ENCODE data around the gene ZSCAN30. TPM values are rescaled to one million over a fixed set of nuclear protein-coding genes. Genes with fewer than 3 reads are reported as not detected.

The ZSCAN30 gene
- polyA plus RNA-seq (ENCODE audit: insufficient read length in 12 of 12), result 10 to 100 TPM in 11 of 12 donors, not detected in 1; 16.8 to 49.8 (median 29.6) TPM
- long read RNA-seq, donor 1, full-length matches to known transcripts, result 16 of 16 reads
- long read RNA-seq, donor 1, partial matches to known transcripts, result 0 of 16 reads
- long read RNA-seq, donor 1, other reads (novel, unspliced or antisense), result 0 of 16 reads
- long read RNA-seq, donor 2, partial matches to known transcripts, result 11 of 58 reads
- long read RNA-seq, donor 2, other reads (novel, unspliced or antisense), result 46 of 58 reads
- long read RNA-seq, donor 3, transcript ZSCAN30-206 (1 exons, 2,028 nt), result major isoform, 5 of 20 reads
- long read RNA-seq, donor 3, partial matches to known transcripts, result 14 of 20 reads
- long read RNA-seq, donor 3, other reads (novel, unspliced or antisense), result 0 of 20 reads
- long read RNA-seq, donor 4, partial matches to known transcripts, result 0 of 4 reads
- long read RNA-seq, donor 4, other reads (novel, unspliced or antisense), result 0 of 4 reads
- long read RNA-seq, donor 5, transcript ZSCAN30-206 (1 exons, 2,028 nt), result major isoform, 24 of 24 reads
- long read RNA-seq, donor 5, partial matches to known transcripts, result 0 of 24 reads
- long read RNA-seq, donor 5, other reads (novel, unspliced or antisense), result 0 of 24 reads
- long read RNA-seq, donor 6, partial matches to known transcripts, result 0 of 1 reads
- long read RNA-seq, donor 6, other reads (novel, unspliced or antisense), result 0 of 1 reads
- long read RNA-seq, donor 7, full-length matches to known transcripts, result 8 of 8 reads
- long read RNA-seq, donor 7, partial matches to known transcripts, result 0 of 8 reads
- long read RNA-seq, donor 7, other reads (novel, unspliced or antisense), result 0 of 8 reads
- long read RNA-seq, donor 8, transcript ZSCAN30-206 (1 exons, 2,028 nt), result major isoform, 19 of 20 reads
- long read RNA-seq, donor 8, partial matches to known transcripts, result 0 of 20 reads
- long read RNA-seq, donor 8, other reads (novel, unspliced or antisense), result 0 of 20 reads
- long read RNA-seq, donor 9, partial matches to known transcripts, result 0 of 3 reads
- long read RNA-seq, donor 9, other reads (novel, unspliced or antisense), result 0 of 3 reads
- long read RNA-seq, donor 10, full-length matches to known transcripts, result 4 of 4 reads
- long read RNA-seq, donor 10, partial matches to known transcripts, result 0 of 4 reads
- long read RNA-seq, donor 10, other reads (novel, unspliced or antisense), result 0 of 4 reads
- long read RNA-seq, donor 11, transcript ZSCAN30-206 (1 exons, 2,028 nt), result major isoform, 5 of 7 reads
- long read RNA-seq, donor 11, partial matches to known transcripts, result 0 of 7 reads
- long read RNA-seq, donor 11, other reads (novel, unspliced or antisense), result 0 of 7 reads

- DNase-seq, result peak; percentile 97
These were observed at the start of gene ZSCAN30 for GRCh38 chr18:35290094-35290735. ZSCAN30 (minus strand) TSS chr18:35290229; CDS start chr18:35264352, 25,877 bp downstream.

DNA sequence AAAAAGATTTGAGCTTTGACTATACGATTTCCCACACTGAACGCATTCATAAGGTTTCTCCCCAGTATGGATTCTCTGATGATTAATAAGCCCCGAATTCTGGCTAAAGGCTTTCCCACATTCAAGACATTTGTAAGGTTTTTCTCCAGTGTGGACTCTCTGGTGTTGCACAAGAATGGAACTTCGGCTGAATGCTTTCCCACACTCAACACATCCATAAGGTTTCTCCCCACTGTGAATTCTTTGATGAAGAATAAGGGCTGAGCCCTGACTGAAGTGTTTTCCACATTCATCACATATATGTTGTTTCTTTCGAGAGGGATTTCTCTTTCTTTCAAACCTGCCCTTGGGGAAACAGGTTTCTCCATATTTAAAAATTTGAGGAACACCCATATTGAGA, 47.3 kb upstream of the ZSCAN30 start:
- DNase-seq, result no peak

DNA sequence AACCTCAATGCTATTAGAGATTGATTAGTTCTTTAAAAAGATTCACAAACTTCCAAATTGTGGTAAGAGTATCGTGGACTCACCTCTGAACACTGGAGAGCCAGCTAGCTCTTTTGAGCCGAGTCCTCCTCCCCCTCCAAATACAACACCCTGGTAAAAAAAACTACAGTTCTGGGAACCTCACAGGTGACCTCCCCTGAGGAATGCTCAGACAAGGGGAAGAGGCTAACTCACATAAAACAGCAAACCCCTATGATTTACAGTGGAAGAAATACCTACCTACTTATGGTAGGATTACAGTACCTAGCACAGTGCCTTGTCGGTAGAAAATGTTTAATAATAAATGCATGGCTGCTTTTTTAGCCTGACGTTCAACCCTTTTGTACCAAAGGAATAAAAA, 45.8 kb upstream of the ZSCAN30 start:
- no peak for DNase-seq

DNA sequence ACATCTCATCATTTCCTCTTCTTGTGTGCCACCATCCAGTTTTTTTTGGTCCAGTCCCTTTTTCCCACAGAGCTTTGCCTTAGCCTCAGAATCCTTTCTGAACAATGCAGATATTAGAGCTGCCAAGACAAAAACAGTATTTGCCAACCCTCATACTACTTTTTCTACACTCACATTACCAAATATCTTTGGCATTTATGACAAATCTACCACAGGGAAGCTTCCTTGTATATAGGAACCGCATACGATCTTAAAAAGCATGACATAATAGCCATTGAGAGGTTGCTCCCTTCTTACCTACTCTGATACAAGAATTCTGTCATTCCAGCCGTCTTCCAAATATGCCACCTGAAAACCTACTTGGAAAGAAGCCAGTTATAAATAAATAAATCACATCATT, 44.8 kb upstream of the ZSCAN30 start:
- no peak for DNase-seq

GRCh38 chr18:35334212-35334611, 44.2 kb upstream of the ZSCAN30 start:
- no peak for DNase-seq

DNA sequence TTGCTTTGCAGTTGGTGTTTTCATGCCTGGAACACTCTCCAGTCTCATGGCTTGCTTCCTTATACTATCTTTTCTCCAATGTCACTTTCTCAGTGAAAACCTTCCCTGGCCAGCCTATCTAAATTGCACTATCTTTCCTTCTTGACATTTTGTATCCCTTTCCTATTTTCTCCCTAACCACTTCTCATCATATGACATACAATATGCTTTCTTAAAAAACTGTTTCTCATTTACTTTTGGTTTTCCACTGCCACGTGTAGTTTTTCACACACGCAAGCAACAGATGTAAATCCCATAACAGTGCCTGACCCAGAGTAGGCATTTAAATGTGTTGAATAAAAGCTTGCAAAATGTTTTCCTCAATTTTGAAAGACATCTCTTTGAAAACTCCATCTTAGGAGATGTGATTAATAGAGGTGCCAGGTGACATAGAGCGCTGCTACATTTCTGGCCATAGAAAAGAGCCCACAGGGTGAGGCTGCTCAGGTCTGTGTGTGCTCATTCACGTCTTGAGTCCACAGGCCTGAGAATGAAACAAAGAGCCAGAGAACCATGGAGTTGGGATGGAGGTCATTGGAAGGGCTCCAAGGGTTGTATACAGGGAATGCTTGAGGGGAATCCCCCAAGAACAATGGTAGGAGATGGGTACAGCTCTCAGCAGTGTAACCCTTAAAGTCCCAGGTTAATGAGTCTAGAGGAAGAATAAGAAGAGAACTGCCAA, 41.5 kb upstream of the ZSCAN30 start:
- no peak for DNase-seq

- no peak for DNase-seq
These were observed 38.8 kb upstream of the ZSCAN30 start for GRCh38 chr18:35328868-35329267.

DNA sequence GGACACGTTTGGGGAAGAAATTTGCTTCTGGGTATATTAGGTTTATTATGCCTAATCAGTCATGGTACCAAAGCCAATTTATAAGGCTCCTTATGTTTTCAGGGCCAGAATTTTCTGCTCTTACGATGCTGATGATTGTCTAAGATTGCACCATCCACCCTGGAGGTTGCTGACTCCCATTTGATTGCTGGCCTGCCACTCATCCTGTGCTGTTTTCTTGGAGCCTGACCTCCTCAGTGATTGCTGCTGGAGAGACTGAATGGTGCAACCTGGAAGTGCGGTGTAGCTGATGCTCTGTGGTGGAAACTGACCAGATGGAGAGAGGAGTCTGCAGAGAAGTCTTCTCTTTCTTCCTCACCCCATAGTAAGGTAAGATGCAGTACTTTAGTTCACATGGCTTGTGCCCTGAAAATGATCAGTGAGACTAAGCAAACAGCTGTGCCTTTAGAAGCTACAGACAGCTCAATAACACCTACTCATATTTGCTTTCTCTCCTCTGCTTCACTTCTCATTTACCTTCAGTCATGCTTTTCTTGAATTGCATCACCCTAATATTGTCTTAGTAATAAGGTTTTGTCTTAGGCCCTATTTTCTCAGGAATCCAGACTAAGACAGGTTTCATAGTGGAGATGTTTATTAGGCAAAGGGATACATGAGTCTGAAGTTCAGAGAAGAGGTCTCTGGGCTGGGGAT, 36.8 kb upstream of the ZSCAN30 start:
- DNase-seq, result no peak

- DNase-seq, result no peak
These were observed 35.1 kb upstream of the ZSCAN30 start for GRCh38 chr18:35324926-35325655.

GRCh38 chr18:35322486-35323458, 32.7 kb upstream of the ZSCAN30 start:
- DNase-seq, result no peak

- peak; percentile 5 for DNase-seq
These were observed 21.5 kb upstream of the ZSCAN30 start for GRCh38 chr18:35311496-35311895.

DNA sequence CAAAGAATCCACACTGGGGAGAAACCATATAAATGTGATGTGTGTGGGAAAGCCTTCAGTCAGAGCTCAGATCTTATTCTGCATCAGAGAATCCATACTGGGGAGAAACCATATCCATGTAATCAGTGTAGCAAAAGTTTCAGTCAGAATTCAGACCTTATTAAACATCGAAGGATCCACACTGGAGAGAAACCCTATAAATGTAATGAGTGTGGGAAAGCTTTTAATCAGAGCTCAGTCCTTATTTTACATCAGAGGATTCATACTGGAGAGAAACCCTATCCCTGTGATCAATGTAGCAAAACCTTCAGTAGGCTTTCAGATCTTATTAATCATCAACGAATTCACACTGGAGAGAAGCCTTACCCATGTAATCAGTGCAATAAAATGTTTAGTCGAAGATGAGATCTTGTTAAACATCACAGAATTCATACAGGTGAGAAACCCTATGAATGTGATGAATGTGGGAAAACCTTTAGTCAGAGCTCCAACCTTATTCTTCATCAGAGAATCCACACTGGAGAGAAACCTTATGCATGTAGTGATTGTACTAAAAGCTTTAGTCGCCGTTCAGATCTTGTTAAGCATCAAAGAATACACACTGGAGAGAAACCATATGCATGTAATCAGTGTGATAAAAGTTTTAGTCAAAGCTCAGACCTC, 16.7 kb upstream of the ZSCAN30 start:
- DNase-seq, result no peak

DNA sequence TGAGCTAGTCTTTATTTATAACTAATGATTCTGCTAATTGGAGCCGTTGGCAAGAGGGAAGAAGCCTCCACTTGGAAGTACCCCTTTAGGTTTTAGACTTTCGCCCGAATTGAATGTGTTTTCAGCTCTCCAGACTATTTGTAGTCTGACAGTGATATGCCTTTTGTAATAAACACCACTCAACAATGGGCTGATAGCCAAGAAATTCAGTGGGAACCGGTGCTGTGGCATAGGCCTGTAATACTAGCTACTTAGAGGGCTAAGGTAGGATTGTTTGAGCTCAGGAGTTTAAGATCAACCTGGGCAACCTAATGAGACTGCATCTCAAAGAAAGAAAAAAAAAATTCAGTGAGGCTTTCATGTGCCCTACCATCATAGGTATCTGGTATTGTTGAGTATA, 13.6 kb upstream of the ZSCAN30 start:
- DNase-seq, result no peak

DNA sequence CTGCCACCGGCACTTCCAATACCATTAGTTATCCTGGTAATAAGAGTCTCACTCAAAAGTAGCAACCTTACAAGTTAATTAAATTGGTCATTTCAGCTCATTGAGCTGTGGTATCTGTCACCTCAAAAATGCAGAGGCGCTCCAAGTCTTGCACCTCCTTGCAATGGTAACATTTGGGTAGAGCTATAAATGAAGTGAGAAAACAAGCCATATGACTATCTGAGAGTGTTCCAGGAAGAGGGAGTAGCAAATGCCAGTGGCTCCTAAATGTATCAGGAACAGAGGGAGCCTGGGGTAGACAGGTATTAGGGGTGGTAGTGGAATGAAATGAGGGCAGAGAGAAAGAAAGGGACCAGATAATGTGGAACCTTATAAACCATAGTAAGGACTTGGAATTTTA, 6.0 kb upstream of the ZSCAN30 start:
- DNase-seq, result no peak

- no peak for DNase-seq
These were observed 1.1 kb upstream of the ZSCAN30 start for GRCh38 chr18:35291166-35291565.

- DNase-seq, result no peak
These were observed 319 bp downstream of the ZSCAN30 start for GRCh38 chr18:35289727-35290093.

GRCh38 chr18:35289293-35289692, 736 bp downstream of the ZSCAN30 start:
- peak; percentile 28 for DNase-seq

- DNase-seq, result no peak
These were observed 5.2 kb downstream of the ZSCAN30 start for GRCh38 chr18:35284841-35285240.
